Kidney tubule cell (primary cell): ENCODE measurements around the gene MCTP1.

ENCODE experiments used
- DNase-seq: peaks from one replicate; pipeline ENCODE4 v3.0.0-alpha.2; 2018; ENCODE audit warnings: low spot score

Gene MCTP1

GRCh38 chr5:94810877-94811276 is 474.0 kb downstream of the MCTP1 start:
- DNase-seq: no peak

GRCh38 chr5:94810281-94810680 is 474.6 kb downstream of the MCTP1 start:
- no peak for DNase-seq

- DNase-seq: no peak
Measured at GRCh38 chr5:94808497-94808896, 476.4 kb downstream of the MCTP1 start.

GRCh38 chr5:94807985-94808384 is 476.9 kb downstream of the MCTP1 start:
- no peak for DNase-seq

- no peak for DNase-seq
Measured at GRCh38 chr5:94802450-94802849, 482.4 kb downstream of the MCTP1 start.

GRCh38 chr5:94796586-94796985 is 488.3 kb downstream of the MCTP1 start:
- no peak for DNase-seq

GRCh38 chr5:94793816-94794198 is 491.1 kb downstream of the MCTP1 start:
- peak; percentile 19 for DNase-seq

GRCh38 chr5:94793113-94793815 is 491.6 kb downstream of the MCTP1 start:
- DNase-seq: peak; percentile 16

- no peak for DNase-seq
Measured at GRCh38 chr5:94791829-94792228, 493.1 kb downstream of the MCTP1 start.

- no peak for DNase-seq
Measured at GRCh38 chr5:94788527-94788926, 496.4 kb downstream of the MCTP1 start.

GRCh38 chr5:94784536-94785505 is 500.1 kb downstream of the MCTP1 start:
- DNase-seq: no peak

- no peak for DNase-seq
Measured at GRCh38 chr5:94782383-94782782, 502.5 kb downstream of the MCTP1 start.

GRCh38 chr5:94779684-94780083 is 505.2 kb downstream of the MCTP1 start:
- no peak for DNase-seq

GRCh38 chr5:94778732-94779131 is 506.2 kb downstream of the MCTP1 start:
- DNase-seq: no peak

- DNase-seq: no peak
Measured at GRCh38 chr5:94778299-94778698, 506.6 kb downstream of the MCTP1 start.

- no peak for DNase-seq
Measured at GRCh38 chr5:94777056-94777880, 507.6 kb downstream of the MCTP1 start.

- DNase-seq: no peak
Measured at GRCh38 chr5:94776167-94776566, 508.7 kb downstream of the MCTP1 start.

- DNase-seq: no peak
Measured at GRCh38 chr5:94775088-94775487, 509.8 kb downstream of the MCTP1 start.

GRCh38 chr5:94771742-94772141 is 513.2 kb downstream of the MCTP1 start:
- no peak for DNase-seq

GRCh38 chr5:94769996-94770395 is 514.9 kb downstream of the MCTP1 start:
- DNase-seq: no peak

- no peak for DNase-seq
Measured at GRCh38 chr5:94761786-94762185, 523.1 kb downstream of the MCTP1 start.

GRCh38 chr5:94761055-94761454 is 523.8 kb downstream of the MCTP1 start:
- DNase-seq: no peak
